ENCODE data around the gene POLR2F. TPM values are rescaled to one million over a fixed set of nuclear protein-coding genes. Genes with fewer than 3 reads are reported as not detected.

POLR2F gene
- total and polyA plus RNA-seq, 7 donors = 69.2 to 280 (median 95.9) TPM

GRCh38 chr22:37968452-37969251, 15.2 kb downstream of the POLR2F start:
- Histone ChIP-seq H3K36me3 (ENCODE audit: insufficient read depth in 1 of 2, low read depth in 1 of 2) (peaks cover 9 to 38% of the 10 kb centered on the region in 2 donors), H3K4me3 (no peak overlapping the region), H3K4me1 (peaks cover 9% of the 10 kb centered on the region), H3K27ac (no peak overlapping the region), H3K9me3 (no peaks in the 10 kb centered on the region), H3K27me3 (ENCODE audit: insufficient read depth in 3 of 3, low read length in 2 of 3) (no peaks in the 10 kb centered on the region)
- ATAC-seq (no peak), DNase-seq (no peak)
- TF ChIP-seq, protein P1, sequence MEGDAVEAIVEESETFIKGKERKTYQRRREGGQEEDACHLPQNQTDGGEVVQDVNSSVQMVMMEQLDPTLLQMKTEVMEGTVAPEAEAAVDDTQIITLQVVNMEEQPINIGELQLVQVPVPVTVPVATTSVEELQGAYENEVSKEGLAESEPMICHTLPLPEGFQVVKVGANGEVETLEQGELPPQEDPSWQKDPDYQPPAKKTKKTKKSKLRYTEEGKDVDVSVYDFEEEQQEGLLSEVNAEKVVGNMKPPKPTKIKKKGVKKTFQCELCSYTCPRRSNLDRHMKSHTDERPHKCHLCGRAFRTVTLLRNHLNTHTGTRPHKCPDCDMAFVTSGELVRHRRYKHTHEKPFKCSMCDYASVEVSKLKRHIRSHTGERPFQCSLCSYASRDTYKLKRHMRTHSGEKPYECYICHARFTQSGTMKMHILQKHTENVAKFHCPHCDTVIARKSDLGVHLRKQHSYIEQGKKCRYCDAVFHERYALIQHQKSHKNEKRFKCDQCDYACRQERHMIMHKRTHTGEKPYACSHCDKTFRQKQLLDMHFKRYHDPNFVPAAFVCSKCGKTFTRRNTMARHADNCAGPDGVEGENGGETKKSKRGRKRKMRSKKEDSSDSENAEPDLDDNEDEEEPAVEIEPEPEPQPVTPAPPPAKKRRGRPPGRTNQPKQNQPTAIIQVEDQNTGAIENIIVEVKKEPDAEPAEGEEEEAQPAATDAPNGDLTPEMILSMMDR (IDR thresholded peaks at IDR 0.05) = no peak
- 93 to 95% (median 93%) methylated on average over 5 of the region's 5 CpGs for WGBS, 3 donors
- intact Hi-C loops (cut with DNase I) = loop anchor here (5.0 to 10.0 kb wide), 2 partner anchors 151 to 154 kb away; no protein-coding TSS in a partner anchor

GRCh38 chr22:37970864-37971263, 17.4 kb downstream of the POLR2F start:
- Histone ChIP-seq H3K27ac (no peak overlapping the region), H3K9me3 (no peaks in the 10 kb centered on the region), H3K4me3 (no peak overlapping the region), H3K36me3 (ENCODE audit: insufficient read depth in 1 of 2, low read depth in 1 of 2) (peaks cover 9 to 35% of the 10 kb centered on the region in 2 donors), H3K27me3 (ENCODE audit: insufficient read depth in 3 of 3, low read length in 2 of 3) (no peaks in the 10 kb centered on the region), H3K4me1 (peaks cover 2% of the 10 kb centered on the region)
- DNase-seq = no peak
- WGBS, 3 donors = 89 to 97% (median 96%) methylated on average over 4 of the region's 4 CpGs
- TF ChIP-seq, protein P1 (IDR thresholded peaks at IDR 0.05) = no peak
- intact Hi-C loops (cut with DNase I) = no loop called here
- no peak for ATAC-seq

GRCh38 chr22:37971475-37972434, 18.3 kb downstream of the POLR2F start:
- no peak overlapping the region for H3K27ac ChIP-seq
- no peak for DNase-seq
- TF ChIP-seq, protein P1 (IDR thresholded peaks at IDR 0.05) = no peak

DNA sequence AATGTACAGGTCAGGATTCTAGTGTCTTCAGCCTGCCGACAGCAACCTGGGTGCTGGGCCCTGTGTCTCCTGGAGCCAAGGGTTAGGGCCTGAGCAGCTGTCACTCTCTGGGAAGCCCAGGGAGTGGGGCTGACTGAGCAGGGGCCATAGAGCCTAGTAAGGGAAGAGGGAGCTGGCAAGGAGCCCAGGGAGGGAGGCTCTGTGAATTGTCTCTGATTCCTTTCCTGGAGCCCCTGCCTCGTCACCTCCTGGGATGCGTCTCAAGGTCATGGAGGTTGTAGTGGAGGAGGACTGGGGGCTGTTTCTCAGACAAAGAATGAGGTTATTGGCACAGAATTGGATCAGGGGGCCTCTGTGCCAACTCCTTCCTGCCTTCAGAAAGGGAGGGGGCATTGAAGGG, 19.0 kb downstream of the POLR2F start:
- TF ChIP-seq, protein P1 (IDR thresholded peaks at IDR 0.05) = no peak
- no peak for ATAC-seq
- Histone ChIP-seq H3K4me3 (no peak overlapping the region), H3K27ac (no peak overlapping the region), H3K4me1 (no peaks in the 10 kb centered on the region), H3K27me3 (ENCODE audit: insufficient read depth in 3 of 3, low read length in 2 of 3) (no peaks in the 10 kb centered on the region), H3K9me3 (no peaks in the 10 kb centered on the region), H3K36me3 (ENCODE audit: insufficient read depth in 1 of 2, low read depth in 1 of 2) (peaks cover 4 to 19% of the 10 kb centered on the region in 2 donors)
- WGBS, 3 donors = 38 to 63% (median 55%) methylated on average over 3 of the region's 3 CpGs
- no peak for DNase-seq
- intact Hi-C loops (cut with DNase I) = no loop called here

More at GRCh38 chr22:37971475-37972434, 18.3 kb downstream of the POLR2F start:
- Histone ChIP-seq H3K4me1 (no peaks in the 10 kb centered on the region), H3K9me3 (no peaks in the 10 kb centered on the region), H3K4me3 (no peak overlapping the region), H3K36me3 (ENCODE audit: insufficient read depth in 1 of 2, low read depth in 1 of 2) (peaks cover 9 to 27% of the 10 kb centered on the region in 2 donors), H3K27me3 (ENCODE audit: insufficient read depth in 3 of 3, low read length in 2 of 3) (no peaks in the 10 kb centered on the region)
- no peak for ATAC-seq
- intact Hi-C loops (cut with DNase I) = no loop called here
- WGBS, 3 donors = 72 to 80% (median 78%) methylated on average over 7 of the region's 7 CpGs
